ENCODE results near the gene MCM3. TPM values are rescaled to one million over a fixed set of nuclear protein-coding genes. Genes with fewer than 3 reads are reported as not detected.

MCM3 gene
- total RNA-seq, 4 donors from 2014 or later: 24.9 to 71.8 (median 30.4) TPM

GRCh38 chr6:52260634-52261033, 23.9 kb downstream of the MCM3 start:
- no peak overlapping the region for H3K4me3 ChIP-seq
- DNase-seq: no peak
- H3K27ac ChIP-seq: no peak overlapping the region
- no peaks in the 10 kb centered on the region for H3K27me3 ChIP-seq
- H3K4me1 ChIP-seq: no peaks in the 10 kb centered on the region
- H3K9me3 ChIP-seq: no peaks in the 10 kb centered on the region
- peaks cover 0 to 16% (median 0%) of the 10 kb centered on the region in 3 donors for H3K36me3 ChIP-seq
- TF ChIP-seq, protein P1, sequence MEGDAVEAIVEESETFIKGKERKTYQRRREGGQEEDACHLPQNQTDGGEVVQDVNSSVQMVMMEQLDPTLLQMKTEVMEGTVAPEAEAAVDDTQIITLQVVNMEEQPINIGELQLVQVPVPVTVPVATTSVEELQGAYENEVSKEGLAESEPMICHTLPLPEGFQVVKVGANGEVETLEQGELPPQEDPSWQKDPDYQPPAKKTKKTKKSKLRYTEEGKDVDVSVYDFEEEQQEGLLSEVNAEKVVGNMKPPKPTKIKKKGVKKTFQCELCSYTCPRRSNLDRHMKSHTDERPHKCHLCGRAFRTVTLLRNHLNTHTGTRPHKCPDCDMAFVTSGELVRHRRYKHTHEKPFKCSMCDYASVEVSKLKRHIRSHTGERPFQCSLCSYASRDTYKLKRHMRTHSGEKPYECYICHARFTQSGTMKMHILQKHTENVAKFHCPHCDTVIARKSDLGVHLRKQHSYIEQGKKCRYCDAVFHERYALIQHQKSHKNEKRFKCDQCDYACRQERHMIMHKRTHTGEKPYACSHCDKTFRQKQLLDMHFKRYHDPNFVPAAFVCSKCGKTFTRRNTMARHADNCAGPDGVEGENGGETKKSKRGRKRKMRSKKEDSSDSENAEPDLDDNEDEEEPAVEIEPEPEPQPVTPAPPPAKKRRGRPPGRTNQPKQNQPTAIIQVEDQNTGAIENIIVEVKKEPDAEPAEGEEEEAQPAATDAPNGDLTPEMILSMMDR (IDR thresholded peaks at IDR 0.05): no peak
- no peak for TF ChIP-seq POLR2A (IDR thresholded peaks at IDR 0.05)

GRCh38 chr6:52255434-52255833, 29.1 kb downstream of the MCM3 start:
- no peaks in the 10 kb centered on the region for H3K27me3 ChIP-seq
- DNase-seq: no peak
- no peak overlapping the region for H3K4me3 ChIP-seq
- no peak overlapping the region for H3K27ac ChIP-seq
- H3K4me1 ChIP-seq: no peaks in the 10 kb centered on the region
- no peaks in the 10 kb centered on the region for H3K36me3 ChIP-seq
- no peak for TF ChIP-seq POLR2A (IDR thresholded peaks at IDR 0.05)
- TF ChIP-seq, protein P1 (IDR thresholded peaks at IDR 0.05): no peak
- H3K9me3 ChIP-seq: no peaks in the 10 kb centered on the region

DNA sequence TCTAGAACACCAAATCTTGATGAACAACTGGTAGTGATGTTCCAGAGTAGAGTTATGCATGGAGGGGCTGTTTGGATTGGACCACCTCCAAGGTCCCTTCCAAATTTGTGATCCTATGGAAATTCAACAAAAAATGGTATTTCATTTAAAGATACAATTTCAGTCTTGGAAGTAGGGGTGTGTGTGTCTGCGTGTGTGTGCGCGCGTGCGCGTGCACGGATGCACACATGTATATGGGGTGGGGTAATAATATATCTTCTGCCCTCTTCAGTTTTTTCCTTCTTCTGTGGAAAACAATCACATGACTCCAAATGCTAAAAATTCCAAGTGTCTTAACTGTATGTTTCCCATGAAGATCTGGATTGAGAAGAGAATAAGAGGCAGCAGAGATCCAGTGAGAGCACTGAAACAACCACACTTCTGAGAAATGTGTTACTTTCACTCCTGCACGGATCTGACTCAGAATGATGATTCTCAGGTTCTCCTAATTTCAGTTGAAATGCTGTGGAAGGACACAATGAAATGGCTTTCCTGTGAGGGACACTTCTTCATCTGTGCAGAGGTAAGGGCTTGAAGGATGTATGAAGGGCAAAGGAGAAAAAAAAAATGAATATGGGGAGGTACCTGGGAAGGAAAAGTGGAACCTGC, 29.7 kb downstream of the MCM3 start:
- no peaks in the 10 kb centered on the region for H3K9me3 ChIP-seq
- H3K4me1 ChIP-seq: no peaks in the 10 kb centered on the region
- no peak overlapping the region for H3K27ac ChIP-seq
- no peaks in the 10 kb centered on the region for H3K27me3 ChIP-seq
- no peak for DNase-seq
- no peak overlapping the region for H3K4me3 ChIP-seq
- H3K36me3 ChIP-seq: no peaks in the 10 kb centered on the region
- TF ChIP-seq, protein P1 (IDR thresholded peaks at IDR 0.05): no peak
- TF ChIP-seq POLR2A (IDR thresholded peaks at IDR 0.05): no peak

GRCh38 chr6:52253494-52253893, 31.0 kb downstream of the MCM3 start:
- no peak for TF ChIP-seq POLR2A (IDR thresholded peaks at IDR 0.05)
- TF ChIP-seq, protein P1 (IDR thresholded peaks at IDR 0.05): no peak
- no peak for DNase-seq
- Histone ChIP-seq H3K4me3 (no peak overlapping the region), H3K9me3 (no peaks in the 10 kb centered on the region), H3K4me1 (peaks cover 0 to 3% (median 0%) of the 10 kb centered on the region in 4 donors), H3K36me3 (no peaks in the 10 kb centered on the region), H3K27ac (no peak overlapping the region), H3K27me3 (no peaks in the 10 kb centered on the region)

- Histone ChIP-seq H3K9me3 (no peaks in the 10 kb centered on the region), H3K36me3 (no peaks in the 10 kb centered on the region), H3K4me1 (peaks cover 0 to 3% (median 0%) of the 10 kb centered on the region in 4 donors), H3K27me3 (no peaks in the 10 kb centered on the region), H3K4me3 (no peak overlapping the region), H3K27ac (no peak overlapping the region)
- TF ChIP-seq POLR2A (IDR thresholded peaks at IDR 0.05): no peak
- TF ChIP-seq, protein P1 (IDR thresholded peaks at IDR 0.05): no peak
- DNase-seq: no peak
Measured at GRCh38 chr6:52251113-52251512, 33.4 kb downstream of the MCM3 start.
